Activated naive CD8-positive, alpha-beta T cell treated with anti-CD3 and anti-CD28 coated beads, Interleukin-2, amount 50 U/mL, for 24 hours (primary cell): ENCODE measurements around the gene WAS.

ENCODE experiments used
- ATAC-seq: fragments of 150-1000 bp; cut with Tn5 transposase; one replicate; pipeline ENCODE4 v1.10.0; 2021
- DNase-seq: peaks from one replicate; pipeline ENCODE4 v3.0.0; 2021
- H3K27ac Mint-ChIP-seq: one replicate; pipeline ENCODE4 v1.8.0; 2021; ENCODE audit warnings: mild to moderate bottlenecking, mixed read lengths
- H3K27me3 Mint-ChIP-seq: one replicate; pipeline ENCODE4 v1.8.0; 2021; ENCODE audit warnings: mixed read lengths
- H3K36me3 Mint-ChIP-seq: one replicate; pipeline ENCODE4 v1.8.0; 2021; ENCODE audit warnings: low read depth, mixed read lengths
- H3K4me1 Mint-ChIP-seq: one replicate; pipeline ENCODE4 v1.8.0; 2021; ENCODE audit warnings: mixed read lengths
- H3K4me3 Mint-ChIP-seq: one replicate; pipeline ENCODE4 v1.8.0; 2021; ENCODE audit warnings: mild to moderate bottlenecking, moderate library complexity, mixed read lengths
- H3K9me3 Mint-ChIP-seq: one replicate; pipeline ENCODE4 v1.8.0; 2021; ENCODE audit warnings: mixed read lengths

The WAS gene

DNA sequence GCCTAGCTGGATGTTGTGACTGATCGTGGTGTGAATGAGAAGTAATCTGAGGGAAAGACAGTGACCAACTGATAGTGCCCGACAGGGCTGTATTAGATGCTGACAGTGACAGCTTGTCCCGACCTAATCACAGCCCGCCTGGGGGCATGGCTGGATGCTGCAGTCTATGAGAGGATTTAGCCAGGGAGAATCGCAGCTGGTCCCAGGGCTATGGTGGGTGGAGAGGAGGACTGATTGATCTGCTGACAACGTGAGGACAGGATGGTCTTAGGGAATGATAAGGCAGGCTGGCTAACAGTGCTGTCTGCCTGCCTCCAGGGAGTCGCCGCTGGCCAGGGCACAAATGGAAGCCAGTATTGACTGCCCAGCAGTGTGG lies 12.3 kb downstream of the WAS start:
- H3K27me3 Mint-ChIP-seq: no peaks in the 10 kb centered on the region
- H3K4me1 Mint-ChIP-seq: peaks cover 23% of the 10 kb centered on the region
- DNase-seq (no peak), ATAC-seq (no peak)
- no peaks in the 10 kb centered on the region for H3K9me3 Mint-ChIP-seq
- H3K27ac Mint-ChIP-seq: peak overlapping the region; percentile 94
- peaks cover 26% of the 10 kb centered on the region for H3K36me3 Mint-ChIP-seq
- peak overlapping the region; percentile 89 for H3K4me3 Mint-ChIP-seq

DNA sequence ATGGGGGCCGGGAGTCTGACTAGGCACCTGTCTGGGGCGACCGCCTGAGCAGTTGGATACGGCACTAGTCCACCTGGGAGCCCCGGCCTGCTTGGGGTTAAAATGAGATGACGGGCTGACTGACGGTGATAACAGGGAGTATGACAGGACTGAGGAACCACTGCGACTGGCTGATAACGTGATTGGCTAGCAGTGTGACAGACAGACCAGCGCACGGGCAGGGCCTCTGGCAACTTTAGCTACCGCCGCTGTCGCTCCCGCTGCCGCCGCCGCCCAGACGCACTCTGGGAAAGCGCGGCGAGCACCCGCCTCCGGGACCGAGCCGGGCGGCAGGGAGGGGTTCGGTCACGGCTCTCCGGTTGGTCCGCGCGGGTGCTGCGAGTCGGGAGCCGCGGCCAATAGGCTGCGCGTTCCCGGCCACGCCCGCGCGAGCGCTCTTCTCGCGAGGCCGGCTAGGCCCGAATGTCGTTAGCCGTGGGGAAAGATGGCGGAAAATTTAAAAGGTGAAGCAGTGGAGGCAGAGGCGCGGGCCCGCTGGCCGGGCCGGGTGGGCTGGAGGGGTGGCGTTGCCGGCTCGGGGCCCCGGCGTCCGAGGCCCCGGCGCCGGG lies 12.8 kb downstream of the WAS start, which contains the start of gene SUV39H1:
Gene SUV39H1 (plus strand): TSS at position 434 of the 608 bp plus-strand sequence. CDS start 51 bp downstream, at position 485.
- H3K36me3 Mint-ChIP-seq: peaks cover 23% of the 10 kb centered on the region
- no peaks in the 10 kb centered on the region for H3K27me3 Mint-ChIP-seq
- peak within 1 kb of the TSS; percentile 91 for H3K4me3 Mint-ChIP-seq
- DNase-seq (peak; percentile 81), ATAC-seq (peak; percentile 95)
- H3K27ac Mint-ChIP-seq: peak within 1 kb of the TSS; percentile 96
- H3K4me1 Mint-ChIP-seq: peaks cover 23% of the 10 kb centered on the region
- no peaks in the 10 kb centered on the region for H3K9me3 Mint-ChIP-seq

DNA sequence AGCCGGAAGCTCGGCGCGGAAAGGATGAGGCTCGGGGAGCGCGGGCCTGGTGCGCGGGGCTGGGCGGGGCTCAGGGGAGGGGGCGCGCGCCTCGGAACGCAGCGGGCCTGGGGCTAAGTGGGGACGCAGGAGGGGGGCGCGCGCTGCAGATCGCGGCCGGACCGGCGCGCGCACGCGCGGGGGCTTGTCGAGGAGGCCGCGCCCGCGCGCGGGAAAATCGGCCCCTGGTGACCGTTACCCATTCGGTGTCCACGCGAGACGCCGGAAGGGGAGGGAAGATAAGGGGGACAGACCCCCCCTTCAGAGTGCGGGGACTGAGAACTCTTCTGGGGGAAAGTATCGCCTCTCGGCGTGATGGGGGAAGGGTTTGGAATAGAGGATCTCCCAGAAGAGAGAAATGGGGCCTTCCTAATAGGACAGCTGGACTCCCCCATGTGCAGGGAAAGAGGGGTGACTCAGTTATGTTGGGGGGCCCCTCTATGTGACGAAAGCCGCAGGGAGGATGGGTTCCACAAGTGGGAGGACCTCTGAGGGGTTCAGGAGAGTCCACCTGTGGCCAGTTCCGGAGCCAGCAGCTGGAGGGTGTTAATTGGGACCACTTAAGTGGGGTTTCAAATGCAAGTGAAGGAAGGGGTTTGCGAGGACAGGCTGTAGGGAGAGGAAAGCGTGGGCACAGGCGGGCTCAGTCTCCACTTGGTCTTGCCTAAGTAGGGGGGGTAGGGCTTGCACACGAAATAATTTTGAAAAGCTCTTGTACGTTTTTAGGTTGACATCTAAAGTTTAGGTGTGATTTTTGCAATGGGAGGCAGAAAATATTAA lies 13.5 kb downstream of the WAS start:
- Mint-ChIP-seq H3K4me1 (peaks cover 23% of the 10 kb centered on the region), H3K36me3 (peaks cover 21% of the 10 kb centered on the region), H3K4me3 (peak overlapping the region; percentile 91), H3K27me3 (no peaks in the 10 kb centered on the region), H3K27ac (peak overlapping the region; percentile 96), H3K9me3 (no peaks in the 10 kb centered on the region)
- DNase-seq (peak; percentile 54), ATAC-seq (peak; percentile 29)

DNA sequence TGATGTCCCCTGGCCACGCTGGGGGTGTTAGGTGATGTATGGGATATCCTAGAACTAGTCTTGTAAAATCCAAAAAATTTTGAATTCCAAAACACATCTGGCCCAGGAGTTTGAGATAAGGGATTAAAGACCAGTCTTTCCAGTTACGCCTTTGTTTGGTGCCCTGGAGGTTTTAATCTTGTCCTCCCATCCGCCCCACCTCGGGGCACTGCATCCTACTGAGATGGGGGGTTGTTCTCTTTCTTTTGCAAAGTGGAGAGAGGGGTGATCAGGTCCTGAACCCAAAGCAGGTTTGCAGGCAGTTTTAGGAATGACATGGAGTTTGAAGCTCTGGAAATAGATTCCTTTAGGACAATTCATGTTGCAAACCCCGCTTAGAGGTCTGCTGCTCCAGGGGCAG lies 14.7 kb downstream of the WAS start:
- Mint-ChIP-seq H3K36me3 (peaks cover 24% of the 10 kb centered on the region), H3K27ac (no peak overlapping the region), H3K27me3 (no peaks in the 10 kb centered on the region), H3K9me3 (no peaks in the 10 kb centered on the region), H3K4me3 (peak overlapping the region; percentile 91), H3K4me1 (peaks cover 26% of the 10 kb centered on the region)
- ATAC-seq (no peak), DNase-seq (no peak)

DNA sequence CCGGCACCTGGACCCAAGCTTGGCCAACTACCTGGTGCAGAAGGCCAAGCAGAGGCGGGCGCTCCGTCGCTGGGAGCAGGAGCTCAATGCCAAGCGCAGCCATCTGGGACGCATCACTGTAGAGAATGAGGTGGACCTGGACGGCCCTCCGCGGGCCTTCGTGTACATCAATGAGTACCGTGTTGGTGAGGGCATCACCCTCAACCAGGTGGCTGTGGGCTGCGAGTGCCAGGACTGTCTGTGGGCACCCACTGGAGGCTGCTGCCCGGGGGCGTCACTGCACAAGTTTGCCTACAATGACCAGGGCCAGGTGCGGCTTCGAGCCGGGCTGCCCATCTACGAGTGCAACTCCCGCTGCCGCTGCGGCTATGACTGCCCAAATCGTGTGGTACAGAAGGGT lies 16.6 kb downstream of the WAS start:
- no peaks in the 10 kb centered on the region for H3K27me3 Mint-ChIP-seq
- H3K4me3 Mint-ChIP-seq: no peak overlapping the region
- peaks cover 26% of the 10 kb centered on the region for H3K4me1 Mint-ChIP-seq
- H3K36me3 Mint-ChIP-seq: peaks cover 25% of the 10 kb centered on the region
- H3K9me3 Mint-ChIP-seq: no peaks in the 10 kb centered on the region
- H3K27ac Mint-ChIP-seq: no peak overlapping the region
- no peak for DNase-seq
- no peak for ATAC-seq

DNA sequence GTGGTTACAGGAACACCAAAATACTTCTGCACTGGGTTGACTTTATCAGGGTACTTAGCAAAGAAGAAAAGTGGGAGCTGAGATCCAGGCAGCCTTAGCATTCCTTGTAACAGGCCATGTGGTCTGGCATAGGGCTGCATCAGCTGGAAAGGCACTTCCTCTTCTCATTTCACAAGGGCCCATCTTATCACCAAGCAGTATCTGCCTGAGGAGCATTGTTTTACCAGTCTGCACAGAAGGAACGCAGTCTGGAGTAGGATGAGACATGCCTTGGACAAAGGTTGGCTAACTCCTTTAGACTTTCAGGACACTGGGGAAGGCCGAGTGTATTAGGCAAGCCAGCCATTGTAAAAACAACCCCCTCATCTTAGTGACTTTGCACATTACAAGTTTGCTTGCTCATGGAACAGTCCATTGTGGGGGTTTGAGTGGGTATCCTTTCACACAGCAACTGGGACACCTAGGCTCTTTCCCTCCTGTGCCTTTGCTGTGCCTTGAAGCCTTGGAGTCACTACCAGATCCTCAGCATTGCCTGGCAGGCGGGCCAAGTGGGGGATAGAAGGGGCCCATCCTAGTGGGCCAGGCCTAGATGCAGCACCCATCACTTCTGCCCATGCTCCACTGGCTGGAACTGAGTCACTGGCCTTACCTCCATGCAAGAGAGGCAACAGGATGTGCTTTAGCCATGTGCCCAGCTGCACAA lies 17.5 kb downstream of the WAS start:
- H3K4me1 Mint-ChIP-seq: peaks cover 17% of the 10 kb centered on the region
- H3K27me3 Mint-ChIP-seq: no peaks in the 10 kb centered on the region
- no peak for DNase-seq
- no peak overlapping the region for H3K4me3 Mint-ChIP-seq
- ATAC-seq: no peak
- peaks cover 25% of the 10 kb centered on the region for H3K36me3 Mint-ChIP-seq
- no peaks in the 10 kb centered on the region for H3K9me3 Mint-ChIP-seq
- H3K27ac Mint-ChIP-seq: no peak overlapping the region

DNA sequence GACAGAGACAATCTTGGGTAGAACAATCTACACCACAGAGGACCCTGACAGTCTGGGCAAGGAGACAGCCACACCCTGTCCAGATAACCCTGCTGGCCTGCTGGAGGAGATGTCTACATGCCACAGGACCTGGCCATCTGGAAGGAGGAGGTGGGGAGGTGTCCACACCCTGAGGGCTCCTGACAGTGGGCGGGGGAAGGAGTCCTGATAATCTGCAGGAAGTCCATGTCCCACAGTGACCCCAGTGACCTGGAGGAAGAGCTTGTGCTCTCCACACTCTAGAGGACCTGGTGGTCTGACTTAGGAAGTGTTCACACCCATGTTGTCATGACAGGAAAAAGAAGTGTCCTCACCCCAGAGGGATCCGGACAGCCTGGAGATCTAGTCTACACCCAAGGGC lies 18.4 kb downstream of the WAS start:
- Mint-ChIP-seq H3K4me3 (no peak overlapping the region), H3K36me3 (peaks cover 25% of the 10 kb centered on the region)

DNA sequence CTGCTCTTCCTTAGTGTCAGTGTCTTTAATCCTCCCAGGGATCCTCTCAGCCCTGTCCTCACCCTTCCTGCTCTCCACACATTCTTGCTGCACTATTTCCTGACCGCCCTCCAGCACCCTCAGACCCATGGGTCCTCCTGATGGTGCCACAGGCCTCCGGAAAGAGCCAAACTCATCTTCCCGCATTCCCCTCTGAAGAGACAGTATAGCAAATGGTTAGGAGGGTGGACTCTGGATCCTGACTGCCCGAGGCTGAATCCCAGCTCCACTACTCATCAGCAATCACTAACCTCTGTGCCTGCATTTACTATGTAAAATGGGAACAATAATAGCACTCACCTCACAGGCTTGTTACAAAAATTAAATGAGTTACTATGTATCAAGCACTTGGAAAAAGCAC lies 19.1 kb downstream of the WAS start:
- H3K4me3 Mint-ChIP-seq: no peak overlapping the region
- H3K27me3 Mint-ChIP-seq: no peaks in the 10 kb centered on the region
- H3K4me1 Mint-ChIP-seq: peaks cover 9% of the 10 kb centered on the region
- no peak overlapping the region for H3K27ac Mint-ChIP-seq
- H3K9me3 Mint-ChIP-seq: no peaks in the 10 kb centered on the region
- peaks cover 18% of the 10 kb centered on the region for H3K36me3 Mint-ChIP-seq
- no peak for DNase-seq
- ATAC-seq: no peak

More for the DNA sequence above, 18.4 kb downstream of the WAS start:
- no peaks in the 10 kb centered on the region for H3K27me3 Mint-ChIP-seq
- H3K27ac Mint-ChIP-seq: peak overlapping the region; percentile 49
- H3K9me3 Mint-ChIP-seq: no peaks in the 10 kb centered on the region
- H3K4me1 Mint-ChIP-seq: peaks cover 16% of the 10 kb centered on the region
- ATAC-seq (no peak), DNase-seq (no peak)

DNA sequence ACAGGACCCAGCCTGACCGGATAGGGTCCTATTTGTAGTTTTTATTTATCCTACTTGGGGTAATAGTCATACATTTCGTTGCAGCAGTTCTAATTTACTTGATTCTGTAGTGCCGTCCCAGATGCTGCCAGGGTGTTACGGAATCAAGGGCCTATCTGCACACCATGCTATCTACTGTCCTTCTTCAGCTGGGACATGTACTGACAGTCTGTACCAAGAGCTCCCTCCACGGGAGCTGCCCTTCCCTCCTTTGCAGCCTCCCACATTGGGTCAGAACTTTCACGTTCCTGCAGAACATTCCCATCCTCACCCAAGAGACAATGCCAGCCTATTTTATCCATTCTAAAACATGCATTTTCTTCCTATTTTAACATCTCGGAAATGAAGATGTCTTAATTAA lies 19.6 kb downstream of the WAS start:
- Mint-ChIP-seq H3K4me3 (no peak overlapping the region), H3K4me1 (peaks cover 4% of the 10 kb centered on the region), H3K36me3 (peaks cover 17% of the 10 kb centered on the region), H3K27me3 (no peaks in the 10 kb centered on the region), H3K27ac (no peak overlapping the region), H3K9me3 (no peaks in the 10 kb centered on the region)
- ATAC-seq: no peak
- DNase-seq: no peak

DNA sequence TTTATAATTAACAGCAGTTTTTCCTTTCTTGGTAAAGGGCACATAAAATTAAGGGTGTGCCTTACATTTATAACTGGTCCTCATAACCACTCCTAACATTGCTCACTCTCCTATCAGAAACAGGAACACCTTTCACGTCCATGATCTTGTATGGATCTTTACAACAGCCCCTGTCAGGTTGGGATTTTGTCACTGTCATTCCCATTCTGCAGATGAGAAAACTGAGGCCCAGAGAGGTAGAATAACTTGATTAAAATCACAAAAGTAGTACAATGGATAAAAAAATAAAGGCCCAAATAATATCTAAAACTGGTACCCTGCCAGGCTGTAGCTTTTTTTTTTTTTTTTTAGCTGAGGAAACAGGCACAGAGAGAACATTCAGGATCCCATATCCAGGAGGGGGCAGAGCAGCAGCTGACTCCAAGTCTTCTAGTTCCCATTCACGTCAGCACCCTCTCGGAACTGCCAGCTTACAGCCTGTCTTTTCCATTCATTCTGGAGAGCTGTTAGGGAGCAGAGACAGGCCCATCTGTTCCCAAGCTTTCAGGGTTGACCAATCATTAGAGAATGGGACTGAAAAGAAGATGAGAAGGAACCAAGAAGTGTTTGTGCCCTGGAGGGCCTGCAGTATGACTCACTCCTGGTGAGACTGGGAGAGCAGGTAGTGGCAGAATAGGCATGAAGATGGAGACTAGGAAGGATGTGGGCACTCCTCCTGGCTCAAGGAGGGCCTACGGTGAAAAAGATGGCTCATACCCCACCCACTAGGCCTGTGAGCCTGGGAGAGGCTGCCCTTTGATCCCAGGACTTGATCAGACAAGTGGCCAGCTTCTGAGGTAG lies 20.3 kb downstream of the WAS start:
- Mint-ChIP-seq H3K36me3 (peaks cover 19% of the 10 kb centered on the region), H3K27me3 (no peaks in the 10 kb centered on the region)
- no peak for DNase-seq

DNA sequence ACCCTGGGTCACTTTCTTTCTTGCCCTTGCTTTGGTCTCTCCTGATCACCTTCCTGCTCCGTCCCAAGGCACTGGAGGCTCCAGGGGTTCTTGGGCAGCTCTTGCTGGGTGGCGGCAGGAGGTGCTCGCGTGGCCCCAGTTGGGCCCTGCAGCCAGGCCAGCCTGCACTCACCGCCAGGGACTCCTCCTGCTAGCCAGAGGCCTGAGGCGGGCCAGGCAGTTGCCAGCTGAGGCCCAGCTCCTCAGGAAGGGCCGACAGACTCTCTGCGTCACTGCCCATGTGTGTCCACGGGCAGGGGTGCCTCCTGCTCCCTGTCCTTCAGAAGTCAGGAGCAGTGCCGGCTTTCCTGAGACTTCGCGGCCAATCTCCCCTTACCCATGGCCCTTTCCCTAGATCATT lies 22.3 kb downstream of the WAS start:
- Mint-ChIP-seq H3K27ac (no peak overlapping the region), H3K9me3 (no peaks in the 10 kb centered on the region), H3K27me3 (no peaks in the 10 kb centered on the region), H3K36me3 (peaks cover 7% of the 10 kb centered on the region), H3K4me1 (peaks cover 7% of the 10 kb centered on the region), H3K4me3 (no peak overlapping the region)
- DNase-seq (no peak), ATAC-seq (no peak)

More for the DNA sequence above, 20.3 kb downstream of the WAS start:
- Mint-ChIP-seq H3K9me3 (no peaks in the 10 kb centered on the region), H3K27ac (no peak overlapping the region), H3K4me1 (peaks cover 4% of the 10 kb centered on the region), H3K4me3 (no peak overlapping the region)
- no peak for ATAC-seq

DNA sequence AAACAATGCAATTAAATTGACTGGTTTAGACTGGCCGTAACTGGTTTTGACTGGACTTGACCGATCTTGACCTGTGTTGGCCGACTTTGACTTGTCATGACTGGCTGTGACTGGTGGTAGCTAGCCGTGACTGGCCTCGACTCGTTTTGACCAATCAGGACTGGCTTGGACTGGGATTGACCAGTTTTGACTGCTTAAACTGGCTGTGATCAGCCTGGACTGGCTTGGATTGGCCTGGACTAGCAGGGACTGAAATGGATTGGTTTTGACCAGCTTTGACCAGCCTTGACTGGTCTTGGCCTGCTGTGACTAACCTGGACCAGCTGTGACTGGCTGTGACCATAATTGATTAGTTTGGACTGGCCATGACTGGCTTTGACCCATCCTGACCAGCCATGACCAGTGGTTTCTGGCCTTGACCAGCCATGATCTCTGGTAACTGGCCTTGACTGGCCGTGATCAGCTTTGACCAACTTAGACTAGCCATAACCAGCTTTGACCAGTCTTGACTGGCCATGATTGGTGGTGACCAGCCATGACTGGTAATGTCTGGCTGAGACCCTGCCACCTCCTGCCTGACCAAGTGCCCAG lies 26.0 kb downstream of the WAS start:
- ATAC-seq (no peak), DNase-seq (no peak)
- H3K4me1 Mint-ChIP-seq: peaks cover 41% of the 10 kb centered on the region
- H3K27me3 Mint-ChIP-seq: no peaks in the 10 kb centered on the region
- peaks cover 3% of the 10 kb centered on the region for H3K36me3 Mint-ChIP-seq
- H3K9me3 Mint-ChIP-seq: no peaks in the 10 kb centered on the region
- no peak overlapping the region for H3K4me3 Mint-ChIP-seq
- H3K27ac Mint-ChIP-seq: no peak overlapping the region

DNA sequence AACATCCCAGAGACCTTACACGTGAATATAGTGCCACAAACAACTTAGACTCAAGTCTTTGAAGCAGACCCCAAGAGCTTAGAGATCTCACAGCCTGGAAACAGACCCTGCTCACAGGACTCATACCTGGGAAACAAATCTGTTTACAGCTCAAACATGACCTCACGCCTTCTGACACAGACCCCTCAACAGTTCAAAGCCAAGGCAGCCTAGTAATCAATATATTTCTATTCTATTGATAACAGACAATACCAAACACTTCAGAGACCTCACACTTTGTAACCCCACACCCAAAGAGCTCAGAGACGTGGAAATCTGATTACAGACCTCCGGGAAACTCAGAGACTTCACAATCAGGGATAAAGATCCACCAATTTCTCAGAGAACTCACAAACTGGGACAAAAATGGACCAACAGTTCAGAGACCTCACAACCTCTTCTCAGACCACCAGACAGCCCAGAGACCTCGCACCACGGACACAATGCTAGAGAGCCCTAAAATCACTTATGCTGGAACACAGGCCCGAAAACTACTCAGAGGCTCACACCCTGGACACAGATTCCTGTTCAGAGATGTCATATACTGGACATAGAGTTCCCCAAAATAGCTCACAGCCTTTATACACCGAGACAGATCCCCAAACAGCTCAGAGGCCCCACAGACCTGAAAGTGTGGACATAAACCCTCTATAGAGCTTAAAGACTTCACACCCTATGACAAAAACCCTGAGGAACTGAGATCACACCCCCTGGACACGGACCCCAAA lies 27.7 kb downstream of the WAS start:
- ATAC-seq: no peak
- H3K36me3 Mint-ChIP-seq: peaks cover 3% of the 10 kb centered on the region
- no peak for DNase-seq
- H3K27ac Mint-ChIP-seq: peak overlapping the region; percentile 76
- no peaks in the 10 kb centered on the region for H3K9me3 Mint-ChIP-seq
- H3K27me3 Mint-ChIP-seq: no peaks in the 10 kb centered on the region
- peaks cover 58% of the 10 kb centered on the region for H3K4me1 Mint-ChIP-seq
- H3K4me3 Mint-ChIP-seq: no peak overlapping the region
